HCT116 (cell line): ENCODE data around the gene PARP9. TPM values are rescaled to one million over a fixed set of nuclear protein-coding genes. Genes with fewer than 3 reads are reported as not detected.
"Not testable (repeated sequence)": the region's sequence is repeated elsewhere in the genome, so short reads cannot be mapped to it uniquely, and the experiment has no call there.

ENCODE experiments used
- ATAC-seq: fragments of 200-7000 bp; cut with Tn5 transposase; 2 replicates; pipeline ENCODE4 v1.9.1; 2020; ENCODE audit warnings: mild to moderate bottlenecking, moderate library complexity
- BruUV-seq: library from RNA; stranded (reverse); fragments of 400-500 nt; replicated peaks from 2 replicates; lab custom pipeline; 2021; lab: Mats Ljungman, UMichigan
- CTCF ChIA-PET: fragments of 300-600 bp; sonication (Branson Sonifier 250); formaldehyde crosslinking; loops from one replicate; lab custom pipeline; 2021; ENCODE audit warnings: antibody characterized with exemption; lab: Charles Lee
- POLR2A ChIA-PET: fragments of 300-600, 350-600 bp; sonication (Branson Sonifier 250); formaldehyde crosslinking; loops from one replicate; lab custom pipeline; 2021; ENCODE audit warnings: antibody characterized with exemption; lab: Charles Lee
- RAD21 ChIA-PET, 2 experiments: fragments of 300-600 bp; sonication (Branson Sonifier 250); formaldehyde crosslinking; loops; one replicate each; lab custom pipeline; 2023; ENCODE audit warnings: low total read pairs in 2 of 2; ENCODE audit not compliant: uncharacterized antibody in 2 of 2, unreplicated experiment in 2 of 2, low non-redundant PET in 1 of 2; lab: Charles Lee
- DNase-seq: peaks from one replicate; pipeline ENCODE4 v3.0.0-alpha.2; 2010; ENCODE audit warnings: low read depth, low spot score
- H2AFZ ChIP-seq: fragments of 200-600 bp; shearing (Covaris generic), sonication (generic); 2 replicates; pipeline ENCODE4 v1.6.1; 2017; ENCODE audit warnings: low read depth, mixed run types, mixed read lengths, antibody characterized with exemption, low read length; ENCODE audit not compliant: poor library complexity, severe bottlenecking
- H3K27ac ChIP-seq: 2 replicates; pipeline ENCODE4 v1.5.1; 2012; ENCODE audit warnings: low read depth, low read length
- H3K27me3 ChIP-seq: fragments of 200-600 bp; sonication (generic); 2 replicates; pipeline ENCODE4 v1.6.1; 2016; ENCODE audit warnings: mixed run types, low read length, mixed read lengths; ENCODE audit not compliant: insufficient read depth
- H3K36me3 ChIP-seq, 2 experiments: fragments of 200-500 bp in 1 of 2; fragments of 200-600 bp in 1 of 2; sonication (Bioruptor generic) in 1 of 2; sonication (generic) in 1 of 2; 2 replicates each; pipeline versions ENCODE4 v1.5.1 to v1.6.1; 2014 to 2016; ENCODE audit warnings: low read length in 2 of 2, inconsistent platforms in 1 of 2, mixed read lengths in 1 of 2, mixed run types in 1 of 2; ENCODE audit not compliant: insufficient read depth in 2 of 2, control insufficient read depth in 1 of 2
- H3K4me1 ChIP-seq, 2 experiments: fragments of 200-600 bp in 1 of 2; sonication (generic) in 1 of 2; 2 replicates each; pipeline versions ENCODE4 v1.5.1 to v1.6.1; 2012 to 2017; ENCODE audit warnings: low read length in 2 of 2, inconsistent platforms in 1 of 2, mild to moderate bottlenecking in 1 of 2, mixed read lengths in 1 of 2, mixed run types in 1 of 2, moderate library complexity in 1 of 2; ENCODE audit not compliant: insufficient read depth in 2 of 2, control insufficient read depth in 1 of 2
- H3K4me2 ChIP-seq: fragments of 200-600 bp; sonication (generic); 2 replicates; pipeline ENCODE4 v1.6.1; 2017; ENCODE audit warnings: mixed run types, low read length, mixed read lengths
- H3K4me3 ChIP-seq, 2 experiments: fragments of 200-600 bp in 1 of 2; sonication (generic) in 1 of 2; replicated peaks in 1 of 2; 2 replicates each; pipeline ENCODE4 v1.5.1; 2011 to 2016; ENCODE audit warnings: low read length in 2 of 2, control low read depth in 1 of 2, low read depth in 1 of 2, mild to moderate bottlenecking in 1 of 2, mixed read lengths in 1 of 2, mixed run types in 1 of 2
- H3K79me2 ChIP-seq: fragments of 200-600 bp; sonication (generic); 2 replicates; pipeline ENCODE4 v1.6.1; 2017; ENCODE audit warnings: mild to moderate bottlenecking, mixed run types, low read length, moderate library complexity, mixed read lengths; ENCODE audit not compliant: insufficient read depth
- H3K9ac ChIP-seq: fragments of 200-600 bp; sonication (generic); 2 replicates; pipeline ENCODE4 v1.6.1; 2016; ENCODE audit warnings: low read length, mixed read lengths
- H3K9me2 ChIP-seq: fragments of 200-600 bp; sonication (generic), shearing (Covaris generic); 2 replicates; pipeline ENCODE4 v1.6.1; 2017; ENCODE audit warnings: mixed run types, mild to moderate bottlenecking, moderate library complexity; ENCODE audit not compliant: insufficient read depth
- H3K9me3 ChIP-seq, 2 experiments: fragments of 200-500 bp in 1 of 2; fragments of 200-600 bp in 1 of 2; sonication (Bioruptor generic) in 1 of 2; sonication (generic) in 1 of 2; 2 replicates each; pipeline ENCODE4 v1.6.1; 2014 to 2017; ENCODE audit warnings: low read length in 2 of 2, mixed read lengths in 2 of 2, inconsistent platforms in 1 of 2, low read depth in 1 of 2, mild to moderate bottlenecking in 1 of 2, mixed run types in 1 of 2, moderate library complexity in 1 of 2; ENCODE audit not compliant: control insufficient read depth in 1 of 2, insufficient read depth in 1 of 2
- H4K20me1 ChIP-seq: fragments of 200-600 bp; sonication (generic), shearing (Covaris generic); 2 replicates; pipeline ENCODE4 v1.6.1; 2017; ENCODE audit warnings: mixed run types, mild to moderate bottlenecking, moderate library complexity; ENCODE audit not compliant: insufficient read depth
- ATF3 ChIP-seq: IDR thresholded peaks from 2 replicates; pipeline ENCODE4 v1.6.1; 2012
- CEBPB ChIP-seq: IDR thresholded peaks from 2 replicates; pipeline ENCODE4 v1.6.1; 2012; ENCODE audit warnings: low read depth
- CTCF ChIP-seq, 3 experiments: fragments of 200-600 bp in 1 of 3; sonication (generic) in 1 of 3; IDR thresholded peaks in 2 of 3; conservative IDR thresholded peaks in 1 of 3; 2 replicates each; pipeline ENCODE4 v1.5.1; 2012 to 2017; ENCODE audit warnings: low read depth in 2 of 3, low read length in 2 of 3, antibody characterized with exemption in 1 of 3, borderline replicate concordance in 1 of 3, control low read depth in 1 of 3, mild to moderate bottlenecking in 1 of 3, mixed read lengths in 1 of 3, mixed run types in 1 of 3, moderate library complexity in 1 of 3; ENCODE audit not compliant: insufficient read depth in 1 of 3
- EZH2 ChIP-seq: fragments of 200-600 bp; sonication (generic); IDR thresholded peaks from 2 replicates; pipeline ENCODE4 v1.6.1; 2017; ENCODE audit warnings: antibody characterized with exemption, mixed run types
- POLR2A ChIP-seq: IDR thresholded peaks from 2 replicates; pipeline ENCODE4 v1.7.0; 2011; ENCODE audit warnings: borderline replicate concordance; ENCODE audit not compliant: insufficient read depth, insufficient read length; ENCODE audit errors: extremely low read depth
- RAD21 ChIP-seq: IDR thresholded peaks from 2 replicates; pipeline ENCODE4 v1.6.1; 2012; ENCODE audit warnings: low read depth, mild to moderate bottlenecking
- TCF7L2 ChIP-seq: IDR thresholded peaks from 2 replicates; pipeline ENCODE4 v1.7.0; 2011; ENCODE audit warnings: borderline replicate concordance, inconsistent platforms; ENCODE audit not compliant: insufficient read depth, insufficient read length; ENCODE audit errors: extremely low read depth
- intact Hi-C: fragments of 100-400 bp; cut with micrococcal nuclease; formaldehyde crosslinking; loops from 2 replicates; pipeline ENCODE4 v1.10.0; 2022
- total RNA-seq: library from RNA; stranded (reverse); gene quantifications from one replicate; pipeline ENCODE4 v1.2.1, GENCODE V29; 2021; ENCODE audit not compliant: unreplicated experiment

PARP9 gene
- total RNA-seq, 1 experiment from 2014 or later = 9.5 TPM

GRCh38 chr3:122510878-122511535, 53.1 kb downstream of the PARP9 start:
- POLR2A ChIA-PET = no interaction called here
- peaks cover 81% of the 10 kb centered on the region for H3K79me2 ChIP-seq
- intact Hi-C loops = no loop called here
- H4K20me1 ChIP-seq = peaks cover 49% of the 10 kb centered on the region; the same call in 1 of the 2 replicates
- no peak for ATAC-seq
- TF ChIP-seq CEBPB (no peak), POLR2A (no peak), CTCF (IDR thresholded peaks at IDR 0.05 in 2 of 3, conservative IDR thresholded peaks at IDR 0.05 in 1 of 3; ENCODE audit: borderline replicate concordance in 1 of 3, insufficient read depth in 1 of 3, low read depth in 2 of 3, low read length in 2 of 3) (no peak), EZH2 (no peak), ATF3 (no peak), RAD21 (no peak), TCF7L2 (no peak)
- TF ChIP-seq, all 23 proteins: peak for 0
- no peak overlapping the region for H3K4me2 ChIP-seq
- H3K9me2 ChIP-seq = no peaks in the 10 kb centered on the region
- no peak overlapping the region for H3K27ac ChIP-seq
- RAD21 ChIA-PET = no interaction called here
- H3K9ac ChIP-seq = no peak overlapping the region
- H3K27me3 ChIP-seq = no peaks in the 10 kb centered on the region
- no peaks in the 10 kb centered on the region for H3K36me3 ChIP-seq
- H3K4me1 ChIP-seq = peaks cover 6 to 17% of the 10 kb centered on the region in 2 experiments; a peak in 3 of 4 replicates
- DNase-seq = no peak
- H3K4me3 ChIP-seq = no peak overlapping the region
- H2AFZ ChIP-seq = no peak overlapping the region
- no peaks in the 10 kb centered on the region for H3K9me3 ChIP-seq
- no TSS peak for BruUV-seq
- CTCF ChIA-PET = no interaction called here

GRCh38 chr3:122508944-122509343, 55.2 kb downstream of the PARP9 start:
- H2AFZ ChIP-seq, H3K27ac ChIP-seq, H3K36me3 ChIP-seq, POLR2A ChIA-PET, H3K4me3 ChIP-seq, H3K9me3 ChIP-seq, RAD21 ChIA-PET, H3K27me3 ChIP-seq, H3K9ac ChIP-seq, intact Hi-C loops, H3K9me2 ChIP-seq, BruUV-seq, H3K4me2 ChIP-seq, CTCF ChIA-PET, ATAC-seq, DNase-seq: not testable (repeated sequence)
- Histone ChIP-seq H3K79me2 (peaks cover 100% of the 10 kb centered on the region), H4K20me1 (peaks cover 55% of the 10 kb centered on the region; the same call in 1 of the 2 replicates), H3K4me1 (peaks cover 6 to 13% of the 10 kb centered on the region in 2 experiments; a peak in 3 of 4 replicates)
